MV-4-11 (cell line): ENCODE results near the gene ZNF506.
A peak's percentile ranks its signal among the peaks of the same experiment; 100 is the strongest.
"Not testable (repeated sequence)": the region's sequence is repeated elsewhere in the genome, so short reads cannot be mapped to it uniquely, and the experiment has no call there.

Source experiments
- DNase-seq: peaks from one replicate; lab custom pipeline; 2025; lab: John Stamatoyannopoulos, UW

The ZNF506 gene

DNA sequence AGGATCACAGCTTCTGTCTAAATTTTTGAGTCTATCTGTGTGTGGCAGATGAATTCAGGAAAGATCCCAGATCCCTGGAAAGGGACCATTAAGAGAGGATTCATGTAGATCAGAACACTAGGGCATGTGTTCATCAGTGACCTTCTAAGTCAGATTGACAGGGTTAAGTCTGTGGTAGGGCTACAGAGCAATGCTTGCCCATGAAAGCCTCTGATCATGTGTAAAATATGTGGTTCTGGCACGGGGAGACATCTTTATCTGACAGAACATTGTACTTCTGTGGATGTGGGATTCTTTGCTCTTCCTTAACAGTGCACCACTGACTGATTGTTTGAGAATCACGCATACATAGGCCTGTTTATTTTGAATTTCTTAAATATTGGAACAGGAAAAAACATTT lies 42.9 kb downstream of the ZNF506 start:
- no peak for DNase-seq

DNA sequence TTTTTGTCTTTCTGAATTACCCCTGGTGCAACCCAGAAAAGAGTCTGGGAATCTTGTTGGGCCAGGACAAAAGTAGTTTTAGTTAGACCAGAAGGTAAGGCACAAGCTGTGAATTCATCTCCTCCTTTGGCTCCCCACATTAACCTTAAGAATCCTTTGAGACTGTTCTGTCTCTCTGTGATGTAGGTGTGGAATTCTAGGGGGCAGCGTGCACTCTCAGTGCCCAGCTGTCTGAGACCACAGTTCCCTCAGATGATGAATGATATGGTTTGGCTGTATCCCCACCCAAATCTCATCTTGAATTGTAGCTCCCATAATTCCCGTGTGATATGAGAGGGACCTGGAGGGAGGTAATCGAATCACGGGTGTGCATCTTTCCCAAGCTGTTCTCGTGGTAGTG lies 43.9 kb downstream of the ZNF506 start:
- no peak for DNase-seq

DNA sequence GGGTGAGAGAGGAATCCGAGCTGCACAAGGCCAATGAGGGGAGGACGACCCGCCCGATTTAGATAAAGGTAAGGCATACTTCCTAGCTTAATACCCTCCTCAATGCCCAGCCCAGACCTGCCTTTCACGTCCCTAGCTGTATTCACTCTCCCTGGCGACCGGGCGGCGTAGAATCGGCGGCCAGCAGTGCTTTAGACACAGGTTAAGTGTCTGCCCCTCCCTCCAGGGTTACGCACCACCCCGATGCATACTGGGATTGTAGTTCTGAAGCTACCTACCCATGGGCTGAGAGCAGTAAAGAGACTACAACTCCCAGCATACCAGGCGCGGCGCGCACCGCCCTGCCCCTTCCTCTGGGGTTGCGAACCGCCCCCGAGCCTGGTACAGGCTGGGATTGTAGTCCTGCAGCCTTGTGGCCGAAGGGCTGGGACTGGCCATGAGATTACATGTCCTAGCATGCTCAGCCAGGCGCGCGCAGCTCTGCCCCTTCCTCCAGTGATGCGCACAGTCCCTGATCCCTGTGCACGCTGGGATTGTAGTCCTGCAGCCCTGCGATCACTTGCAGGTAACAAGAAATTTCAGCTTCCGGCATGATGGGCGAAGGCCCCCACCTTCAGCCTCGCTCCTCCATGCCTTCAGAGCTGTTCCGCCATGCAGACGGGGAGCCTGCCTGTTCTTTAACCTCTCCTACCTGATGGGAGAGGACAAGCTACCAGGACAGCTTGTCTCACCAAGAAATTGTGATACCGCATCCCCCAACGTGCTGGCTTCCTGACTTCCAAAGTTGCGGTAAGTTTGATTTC lies 45.1 kb downstream of the ZNF506 start:
- DNase-seq: peak; percentile 99

DNA sequence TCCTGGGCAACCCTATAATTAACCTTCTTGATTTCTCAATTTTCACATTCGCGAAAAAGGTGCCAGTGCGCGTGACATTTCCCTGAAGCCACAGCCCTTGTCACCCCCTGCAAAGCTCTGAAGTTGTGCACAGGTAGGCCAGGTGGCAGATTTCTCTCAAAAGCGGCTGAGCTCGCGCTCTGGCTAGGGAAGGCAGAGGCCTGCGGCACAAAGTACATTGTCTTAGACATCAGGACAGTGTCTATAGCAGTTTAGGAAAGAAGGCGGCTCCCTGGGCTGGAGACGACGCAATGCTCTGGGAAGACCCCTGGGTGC lies 45.7 kb downstream of the ZNF506 start:
- DNase-seq: no peak

DNA sequence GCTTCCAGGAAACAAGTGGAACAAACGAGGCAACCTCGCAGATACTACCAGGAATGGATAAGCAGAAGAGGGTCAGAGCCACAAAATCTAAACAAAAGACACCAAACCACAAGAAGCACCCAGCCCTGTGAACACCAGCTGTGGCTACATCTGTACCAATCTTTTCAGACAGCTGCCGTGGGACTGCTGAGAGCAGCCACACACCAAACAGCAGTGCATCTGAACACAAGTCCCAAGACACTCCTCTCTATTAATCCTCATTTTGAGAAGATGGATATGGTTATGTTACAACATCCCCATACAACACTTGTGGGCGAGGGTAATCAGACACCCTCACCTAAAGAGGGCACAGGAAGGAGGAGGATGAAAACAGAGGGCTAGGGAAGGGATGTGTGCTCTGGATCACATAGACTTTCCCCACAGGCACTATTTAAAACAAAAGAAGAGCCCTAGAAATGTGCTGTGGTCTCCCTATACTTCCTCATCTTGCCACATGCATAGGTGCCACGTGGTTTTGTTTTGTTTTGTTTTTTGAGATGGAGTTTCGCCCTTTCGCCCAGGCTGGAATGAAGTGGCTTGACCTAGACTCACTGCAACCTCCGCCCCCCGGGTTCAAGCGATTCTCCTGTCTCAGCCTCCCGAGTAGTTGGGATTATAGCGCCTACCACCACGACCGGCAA lies 47.1 kb downstream of the ZNF506 start:
- DNase-seq: peak; percentile 78

DNA sequence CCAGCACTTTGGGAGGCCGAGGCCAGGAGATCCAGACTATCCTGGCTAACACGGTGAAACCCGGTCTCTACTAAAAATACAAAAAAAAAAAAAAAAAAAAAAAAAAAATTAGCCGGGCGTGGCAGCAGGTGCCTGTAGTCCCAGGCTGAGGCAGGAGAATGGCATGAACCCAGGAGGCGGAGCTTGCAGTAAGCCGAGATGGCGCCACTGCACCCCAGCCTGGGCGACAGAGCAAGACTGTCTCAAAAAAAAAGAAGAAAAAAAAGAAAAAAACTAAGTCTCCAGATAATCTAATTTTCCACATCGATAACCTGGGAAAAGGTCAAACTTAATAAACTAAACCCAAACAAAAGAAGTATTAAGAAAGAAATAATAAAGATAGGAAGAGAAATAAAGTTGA lies 49.6 kb downstream of the ZNF506 start:
- not testable (repeated sequence) for DNase-seq

DNA sequence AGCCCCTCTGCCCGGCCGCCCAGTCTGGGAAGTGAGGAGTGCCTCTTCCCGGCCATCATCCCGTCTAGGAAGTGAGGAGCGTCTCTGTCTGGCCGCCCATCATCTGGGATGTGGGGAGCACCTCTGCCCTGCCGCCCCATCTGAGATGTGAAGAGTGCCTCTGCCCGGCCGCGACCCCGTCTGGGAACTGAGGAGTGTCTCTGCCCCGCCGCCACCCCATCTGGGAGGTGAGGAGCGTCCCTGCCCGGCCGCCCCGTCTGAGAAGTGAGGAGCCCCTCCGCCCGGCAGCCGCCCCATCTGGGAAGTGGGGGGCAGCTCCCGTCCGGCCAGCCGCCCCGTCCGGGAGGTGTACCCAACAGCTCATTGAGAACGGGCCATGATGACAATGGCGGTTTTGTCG lies 51.6 kb downstream of the ZNF506 start:
- not testable (repeated sequence) for DNase-seq

DNA sequence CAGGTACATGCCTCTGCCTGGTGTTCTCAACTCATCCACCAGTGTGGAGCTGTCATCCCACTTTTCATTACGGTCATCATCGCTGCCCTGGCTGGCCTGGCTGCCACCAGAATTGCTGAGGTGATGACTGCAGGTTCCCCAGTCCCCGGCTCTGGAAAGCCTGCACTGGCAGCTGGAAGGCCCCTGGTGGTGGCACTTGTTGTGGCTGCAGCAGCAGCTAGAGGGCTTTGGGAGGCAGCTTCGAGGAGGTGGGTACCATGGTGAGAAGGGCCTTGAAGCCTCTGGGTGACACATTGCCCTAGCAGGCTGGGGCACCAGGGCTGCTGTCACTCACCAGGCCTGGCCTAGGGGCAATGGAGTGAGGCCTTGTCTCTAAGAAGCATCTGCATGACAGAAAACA lies 63.4 kb downstream of the ZNF506 start:
- DNase-seq: no peak

DNA sequence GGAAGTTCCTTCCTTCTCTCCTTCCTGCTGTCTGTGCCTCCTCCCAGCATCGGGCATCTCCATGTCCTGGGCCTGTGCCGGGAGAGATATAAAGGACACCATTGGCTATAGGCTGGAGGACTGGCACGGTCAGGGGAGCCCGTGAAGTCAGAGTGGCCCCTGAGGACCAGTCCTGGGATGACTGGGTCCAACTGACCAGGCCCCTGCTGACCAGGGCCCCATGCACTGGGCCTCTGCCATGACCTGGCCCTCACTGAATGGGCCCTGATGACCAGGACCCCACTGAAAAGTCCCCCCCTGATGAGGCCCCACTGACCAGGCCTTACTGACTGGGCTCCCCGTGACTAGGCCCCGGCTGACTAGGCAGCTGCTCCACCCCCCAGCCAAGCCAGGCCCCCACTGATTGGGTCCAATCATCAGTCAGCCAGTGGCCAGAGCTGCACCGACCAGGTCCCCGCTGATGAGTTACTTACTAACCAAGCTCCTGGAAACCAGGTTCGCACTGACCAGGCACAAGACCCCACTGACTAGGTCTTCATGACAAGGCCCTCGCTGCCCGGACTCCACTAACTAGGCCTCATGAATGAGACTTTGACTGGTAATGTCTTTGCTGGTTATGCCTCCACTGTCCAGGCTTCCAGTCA lies 68.7 kb downstream of the ZNF506 start:
- no peak for DNase-seq

DNA sequence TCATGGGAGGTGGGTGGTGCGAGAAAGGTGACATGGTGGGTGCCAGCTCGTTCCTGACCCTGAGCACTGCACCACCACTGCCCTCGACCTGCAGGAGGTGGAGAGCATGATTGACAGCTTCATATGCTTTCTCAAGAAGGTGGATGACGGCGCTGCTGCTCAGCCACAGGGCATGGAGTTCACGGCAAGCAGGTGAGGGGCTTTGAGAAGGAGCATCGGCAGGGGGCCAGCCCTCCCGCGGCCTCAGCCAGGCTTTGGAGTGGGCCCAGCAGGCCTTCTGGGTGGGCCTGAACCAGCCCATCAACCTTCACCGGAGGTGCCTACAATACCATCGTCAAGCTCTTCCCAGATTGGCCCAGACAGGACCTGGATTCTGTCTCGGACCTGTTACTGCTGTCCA lies 69.7 kb downstream of the ZNF506 start:
- DNase-seq: no peak

DNA sequence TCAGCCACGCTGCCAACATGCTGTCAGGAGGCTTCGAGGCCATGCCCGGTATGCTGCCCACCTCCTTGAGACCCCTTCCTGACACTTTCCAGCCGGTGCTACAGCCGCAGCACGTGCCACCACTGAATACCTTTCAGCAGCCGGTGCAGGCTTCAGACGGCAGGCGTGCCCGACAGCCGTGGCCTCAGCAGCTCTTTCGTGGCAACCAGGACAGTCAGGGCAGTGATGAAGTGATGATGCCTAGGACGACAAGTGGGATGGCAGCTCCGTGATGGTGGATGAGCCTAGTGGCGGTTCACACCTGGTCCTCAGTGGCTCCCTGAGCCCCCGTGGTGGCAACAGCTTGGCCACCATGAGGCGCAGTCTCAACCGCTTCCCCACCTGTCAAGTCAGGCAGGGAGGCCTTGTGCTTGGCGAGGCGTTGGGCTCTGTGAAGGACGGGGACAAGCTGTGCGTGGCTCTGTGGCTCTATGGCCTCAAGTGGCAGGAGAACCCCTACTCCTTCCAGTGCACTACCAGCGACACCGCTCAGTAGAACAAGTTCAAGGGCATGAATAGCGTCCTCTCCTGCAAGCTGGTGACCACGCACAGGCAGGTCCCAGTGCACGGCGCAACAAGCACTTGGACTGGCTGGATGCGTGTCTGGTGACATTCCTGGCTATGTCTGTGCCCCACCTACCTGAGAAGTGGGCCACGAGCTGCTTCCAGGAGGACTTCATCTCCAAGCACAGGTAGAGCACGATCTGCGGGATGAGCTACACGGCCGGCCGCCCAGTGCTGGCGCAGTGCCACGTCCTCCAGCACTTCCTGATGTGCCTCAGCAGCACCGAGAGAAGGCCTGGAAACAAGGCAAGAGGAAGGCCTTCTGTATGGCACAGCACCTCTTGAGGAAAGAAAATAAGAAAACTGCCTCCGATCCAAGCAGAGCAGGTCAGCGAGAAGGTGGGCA lies 70.4 kb downstream of the ZNF506 start:
- DNase-seq: no peak

DNA sequence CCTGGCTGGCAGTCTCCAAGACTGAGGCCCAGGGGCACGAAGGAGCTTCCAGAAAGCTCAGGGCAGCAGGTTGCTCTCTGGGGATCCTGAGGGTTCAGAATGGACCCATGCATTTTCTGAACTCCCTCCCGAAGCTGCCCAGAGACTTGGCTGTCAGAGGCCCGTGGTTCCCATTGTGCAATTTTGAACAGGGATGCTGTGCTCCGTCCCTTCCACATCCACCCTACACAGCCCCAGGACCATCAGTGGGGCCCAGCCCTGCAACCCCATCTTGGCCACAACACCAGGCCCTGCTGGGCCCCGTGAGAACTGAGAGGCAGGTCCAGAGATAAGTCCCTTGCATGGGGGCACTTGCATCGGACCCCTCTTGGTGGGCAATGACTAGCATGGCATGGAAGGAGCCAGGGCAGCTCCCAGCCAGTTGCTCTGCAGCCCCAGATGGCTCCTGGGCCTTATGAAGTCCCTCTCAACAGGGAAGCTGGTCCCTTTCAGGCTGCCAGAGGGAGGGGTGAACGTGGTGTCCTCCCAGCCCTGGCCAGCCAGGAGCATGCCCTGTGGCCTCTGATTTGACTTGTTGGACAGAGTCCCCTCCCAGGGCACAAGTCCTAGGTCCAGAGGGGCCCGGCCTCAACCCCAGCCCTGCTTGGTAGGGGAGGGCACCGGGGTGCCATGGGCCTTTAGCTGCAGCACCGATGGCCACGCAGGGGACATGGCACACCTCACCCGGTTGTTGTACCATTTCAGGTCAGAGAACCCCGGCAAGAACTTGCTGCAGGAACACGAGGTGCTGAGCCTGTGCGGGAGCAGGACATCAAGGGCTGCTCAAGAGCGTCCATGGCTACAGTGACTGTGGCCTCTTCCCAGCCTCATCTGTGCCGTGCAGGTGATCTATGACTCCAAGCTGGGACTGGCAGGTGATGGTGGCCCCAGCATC lies 71.4 kb downstream of the ZNF506 start:
- DNase-seq: no peak

DNA sequence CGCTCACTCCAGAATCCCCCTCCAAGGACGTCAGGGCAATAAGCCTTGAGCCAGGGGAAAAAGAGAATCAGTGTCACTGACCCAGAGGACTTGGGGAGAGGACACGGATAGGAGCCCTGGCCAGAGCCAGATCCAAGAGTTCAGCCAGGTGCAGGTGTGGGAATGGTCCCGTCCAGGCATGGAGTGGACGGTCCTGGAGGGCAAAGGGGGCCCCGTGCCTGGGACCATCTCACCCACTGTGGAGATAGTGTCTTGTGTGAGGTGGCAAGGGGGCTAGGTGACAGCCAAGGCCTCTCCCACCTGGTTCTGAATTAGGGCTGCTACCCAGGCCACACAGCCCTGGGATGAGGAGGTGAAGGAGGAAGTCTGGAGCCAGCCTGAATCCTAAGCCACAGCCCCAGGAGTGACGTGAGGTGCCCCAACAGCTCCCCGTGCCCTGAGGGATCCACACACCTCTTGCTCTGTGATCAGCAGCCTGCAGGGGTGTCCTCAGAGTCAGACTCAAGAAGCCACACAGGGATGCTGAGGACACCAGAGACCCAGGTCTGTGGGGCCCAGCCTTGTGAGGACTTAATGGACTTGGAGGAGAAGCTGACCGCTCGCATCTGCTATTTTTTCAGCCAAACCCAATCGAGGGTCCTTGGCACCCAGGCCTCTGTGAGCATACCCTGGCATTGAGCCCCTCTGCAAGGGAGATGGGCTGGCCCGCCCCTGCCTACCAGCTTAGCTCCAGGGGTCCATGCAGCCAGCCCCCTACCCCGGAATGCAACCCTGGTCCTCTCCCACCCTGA lies 72.2 kb downstream of the ZNF506 start:
- DNase-seq: no peak

DNA sequence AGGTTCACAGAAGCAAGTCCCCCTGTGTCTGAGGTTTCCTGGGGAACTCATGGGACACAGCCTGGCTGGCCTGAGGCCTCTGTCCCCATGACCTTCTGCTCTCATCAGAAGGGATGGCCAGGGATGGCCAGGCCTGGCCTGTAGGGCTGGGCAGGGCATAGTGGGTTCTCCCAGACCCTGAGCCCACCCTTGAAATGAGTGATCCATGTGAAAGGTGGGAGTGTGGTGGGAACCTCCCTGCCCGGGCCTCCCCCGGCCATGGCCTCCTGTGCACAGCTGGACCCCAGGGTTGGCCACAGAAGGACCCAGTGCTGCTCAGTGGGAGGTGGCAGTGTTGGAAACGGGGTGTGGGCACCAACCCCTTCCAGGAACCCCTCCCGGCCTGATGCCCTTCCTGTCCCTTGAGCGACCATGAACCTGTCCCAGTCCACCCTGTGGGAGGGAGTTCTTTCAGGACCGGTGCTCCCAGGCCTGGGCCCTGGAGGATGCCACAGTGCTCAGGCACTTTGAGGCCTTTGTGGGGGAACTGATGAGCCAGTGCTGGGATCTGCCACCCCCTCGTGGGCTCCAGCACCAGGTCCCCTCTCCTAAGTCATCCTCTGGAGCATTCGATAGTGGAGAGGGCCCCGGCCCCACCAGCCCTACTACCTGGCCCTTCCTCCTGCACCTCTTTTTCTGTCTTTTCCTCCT lies 73.2 kb downstream of the ZNF506 start:
- no peak for DNase-seq

DNA sequence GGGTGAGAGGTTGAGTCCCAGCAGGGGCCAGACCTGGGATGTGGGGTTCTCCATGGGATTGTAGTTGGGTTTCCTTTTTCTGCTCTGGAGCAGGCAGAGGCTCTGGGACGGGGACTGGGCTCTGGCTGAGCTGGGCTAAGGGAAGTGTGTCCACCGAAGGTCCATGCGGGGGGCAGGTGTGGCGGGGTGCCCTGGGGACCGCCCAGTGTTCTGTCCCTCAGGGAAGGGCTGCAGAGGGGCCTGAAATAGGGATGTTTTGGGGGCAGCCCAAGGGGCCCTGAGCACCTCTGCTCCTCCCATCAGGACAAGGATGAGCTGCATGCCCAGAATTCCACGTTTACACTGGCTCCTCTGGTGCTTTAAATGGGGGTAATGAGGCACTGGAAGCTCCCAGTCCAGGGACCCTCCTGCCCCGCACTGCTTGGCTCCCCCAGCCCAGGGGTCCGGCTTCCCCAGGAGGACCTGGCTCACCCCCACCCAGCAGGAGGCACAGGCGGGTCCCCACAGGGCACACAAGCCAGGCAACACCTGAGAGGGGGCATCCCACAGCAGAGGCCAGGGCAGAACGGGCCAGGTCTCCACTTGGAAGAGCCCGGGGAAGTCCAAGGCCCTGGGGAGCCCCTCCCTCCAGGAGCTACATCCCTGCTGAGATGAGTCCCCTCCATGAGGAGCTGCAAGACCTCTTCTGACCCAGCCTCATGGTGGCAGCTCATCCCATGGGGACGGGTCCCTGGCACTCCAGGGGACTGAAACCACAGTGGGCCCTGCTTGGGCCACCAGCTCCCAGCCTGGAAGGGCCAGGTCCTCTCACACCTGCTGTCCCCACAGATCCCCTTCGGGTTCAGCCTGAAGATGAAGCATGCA lies 74.0 kb downstream of the ZNF506 start:
- DNase-seq: no peak

DNA sequence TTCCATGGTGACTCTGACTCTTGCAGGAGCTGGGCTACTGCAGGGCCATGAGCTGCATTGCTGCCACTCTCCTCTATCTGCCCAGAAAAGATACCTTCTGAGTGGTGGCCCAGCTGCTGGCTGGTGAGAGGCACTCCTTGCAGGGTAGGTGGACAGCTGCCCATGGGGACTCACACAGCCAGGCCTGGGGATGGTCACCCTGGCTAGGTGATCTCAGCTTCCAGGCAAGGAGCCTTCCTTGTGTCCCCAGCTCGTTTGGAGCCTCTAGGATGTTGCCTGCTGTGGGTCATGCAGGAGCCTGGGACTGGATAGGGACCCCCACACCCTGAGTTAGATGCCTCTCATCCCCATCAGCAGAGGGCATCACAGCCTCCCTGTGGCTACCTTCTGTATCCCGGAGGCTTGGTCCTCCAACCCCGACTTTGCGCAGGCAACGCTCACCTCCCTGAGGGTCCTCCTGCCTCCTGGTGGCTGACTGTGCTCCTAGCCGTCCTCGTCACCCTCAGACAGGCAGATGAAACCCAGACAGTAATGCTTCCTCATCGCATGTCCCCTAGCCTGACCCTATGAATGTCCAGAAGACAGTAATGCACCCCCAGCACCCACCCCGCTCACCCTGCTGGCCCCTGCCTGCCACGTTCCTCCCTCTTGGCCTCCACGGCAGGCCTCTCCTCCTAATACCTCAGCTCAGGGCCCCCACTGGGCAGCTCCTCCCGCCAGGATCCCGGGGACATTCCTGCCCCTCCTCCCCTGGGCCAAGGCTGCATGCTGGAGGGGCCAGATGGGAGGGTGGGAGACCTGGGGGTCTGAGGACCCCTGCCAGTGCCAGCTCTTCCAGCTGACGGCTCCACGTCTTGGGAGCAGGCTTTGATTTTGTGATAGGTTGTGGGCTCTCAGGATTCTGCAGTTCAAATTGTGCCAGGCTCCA lies 75.0 kb downstream of the ZNF506 start:
- no peak for DNase-seq

DNA sequence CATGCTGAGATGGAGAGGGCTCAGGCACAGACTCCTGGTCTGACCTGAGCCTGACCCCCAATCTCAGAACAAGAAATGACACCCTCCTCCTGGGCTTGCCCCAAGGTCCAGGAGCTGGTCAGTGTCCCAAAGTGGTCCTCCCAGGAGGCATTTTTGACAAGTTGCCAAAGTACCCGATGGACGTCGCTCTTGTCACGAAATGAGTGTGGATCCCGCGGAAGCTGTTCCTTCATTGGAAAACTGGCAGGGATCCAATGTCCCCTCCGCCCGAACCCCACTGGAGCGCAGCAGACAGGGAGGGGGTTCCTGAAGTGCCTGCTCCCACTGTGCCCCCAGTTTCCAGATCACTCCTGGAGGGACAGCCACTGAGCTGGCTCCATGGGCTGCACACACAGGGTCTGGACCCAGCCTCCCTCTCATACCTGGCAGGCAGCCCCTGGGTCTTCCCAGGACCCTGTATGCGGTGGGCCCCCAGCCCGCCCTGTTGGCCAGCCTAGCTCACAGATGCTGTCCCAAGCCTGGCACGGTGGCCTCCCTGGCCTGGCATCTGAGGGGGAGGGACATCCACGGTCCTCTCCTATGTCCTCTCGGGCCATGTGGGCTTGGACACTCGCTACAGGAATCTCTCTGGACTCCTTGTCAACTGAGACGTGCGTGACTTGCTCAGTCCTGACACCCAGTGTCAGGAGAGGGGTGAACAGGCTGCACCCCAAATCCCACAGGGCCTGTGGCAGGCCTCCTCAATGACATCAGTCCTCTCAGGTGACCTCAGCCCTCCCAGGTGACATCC lies 75.9 kb downstream of the ZNF506 start:
- DNase-seq: no peak
